ENCODE results near the gene TYW3.

Gene TYW3

GRCh38 chr1:74686928-74687327, 46.0 kb upstream of the TYW3 start:
- TF ChIP-seq MAX (IDR thresholded peaks at IDR 0.05) (no peak), REST (IDR thresholded peaks at IDR 0.05; ENCODE audit: low read depth) (no peak), TAF1 (IDR thresholded peaks at IDR 0.05; ENCODE audit: low read depth) (no peak), EGR1 (IDR thresholded peaks at IDR 0.05) (no peak), CEBPB (IDR thresholded peaks at IDR 0.05) (no peak), USF1 (IDR thresholded peaks at IDR 0.05) (no peak), NFIC (IDR thresholded peaks at IDR 0.05) (no peak), YY1 (IDR thresholded peaks at IDR 0.05; ENCODE audit: low read depth) (no peak), EP300 (IDR thresholded peaks at IDR 0.05; ENCODE audit: borderline replicate concordance) (no peak), CREB1 (IDR thresholded peaks at IDR 0.05; ENCODE audit: low read depth) (no peak), TCF12 (IDR thresholded peaks at IDR 0.05; ENCODE audit: low read depth) (no peak), TEAD4 (IDR thresholded peaks at IDR 0.05) (no peak), FOXM1 (IDR thresholded peaks at IDR 0.05; ENCODE audit: borderline replicate concordance, low read depth) (no peak)

- TF ChIP-seq NFIC (IDR thresholded peaks at IDR 0.05): no peak
- peak; percentile 87 for TF ChIP-seq RAD21 (IDR thresholded peaks at IDR 0.05; ENCODE audit: low read depth)
- no peak for TF ChIP-seq TCF12 (IDR thresholded peaks at IDR 0.05; ENCODE audit: low read depth)
- TF ChIP-seq EGR1 (IDR thresholded peaks at IDR 0.05): no peak
- no peak for TF ChIP-seq TEAD4 (IDR thresholded peaks at IDR 0.05)
- TF ChIP-seq USF1 (IDR thresholded peaks at IDR 0.05): no peak
- no peak for TF ChIP-seq YY1 (IDR thresholded peaks at IDR 0.05; ENCODE audit: low read depth)
- no peak for TF ChIP-seq MAX (IDR thresholded peaks at IDR 0.05)
Measured at GRCh38 chr1:74689621-74690363, 43.2 kb upstream of the TYW3 start.

- TF ChIP-seq RAD21 (IDR thresholded peaks at IDR 0.05; ENCODE audit: low read depth) (no peak), TEAD4 (IDR thresholded peaks at IDR 0.05) (no peak), YY1 (IDR thresholded peaks at IDR 0.05; ENCODE audit: low read depth) (no peak), CREB1 (IDR thresholded peaks at IDR 0.05; ENCODE audit: low read depth) (no peak)
Measured at GRCh38 chr1:74690364-74690696, 42.6 kb upstream of the TYW3 start.

GRCh38 chr1:74690909-74691308, 42.0 kb upstream of the TYW3 start:
- no peak for TF ChIP-seq RAD21 (IDR thresholded peaks at IDR 0.05; ENCODE audit: low read depth)
- TF ChIP-seq EP300 (IDR thresholded peaks at IDR 0.05; ENCODE audit: borderline replicate concordance): no peak
- no peak for TF ChIP-seq TCF12 (IDR thresholded peaks at IDR 0.05; ENCODE audit: low read depth)
- no peak for TF ChIP-seq REST (IDR thresholded peaks at IDR 0.05; ENCODE audit: low read depth)
- no peak for TF ChIP-seq EGR1 (IDR thresholded peaks at IDR 0.05)
- TF ChIP-seq TEAD4 (IDR thresholded peaks at IDR 0.05): no peak
- TF ChIP-seq YY1 (IDR thresholded peaks at IDR 0.05; ENCODE audit: low read depth): no peak
- TF ChIP-seq ZBTB7A (IDR thresholded peaks at IDR 0.05; ENCODE audit: low read depth): no peak
- no peak for TF ChIP-seq MAX (IDR thresholded peaks at IDR 0.05)
- no peak for TF ChIP-seq FOXM1 (IDR thresholded peaks at IDR 0.05; ENCODE audit: borderline replicate concordance, low read depth)

- TF ChIP-seq TAF1 (IDR thresholded peaks at IDR 0.05; ENCODE audit: low read depth): no peak
- no peak for TF ChIP-seq ZBTB7A (IDR thresholded peaks at IDR 0.05; ENCODE audit: low read depth)
- TF ChIP-seq USF1 (IDR thresholded peaks at IDR 0.05): no peak
- no peak for TF ChIP-seq FOXM1 (IDR thresholded peaks at IDR 0.05; ENCODE audit: borderline replicate concordance, low read depth)
- TF ChIP-seq EP300 (IDR thresholded peaks at IDR 0.05; ENCODE audit: borderline replicate concordance): no peak
- no peak for TF ChIP-seq YY1 (IDR thresholded peaks at IDR 0.05; ENCODE audit: low read depth)
- no peak for TF ChIP-seq TEAD4 (IDR thresholded peaks at IDR 0.05)
- no peak for TF ChIP-seq CREB1 (IDR thresholded peaks at IDR 0.05; ENCODE audit: low read depth)
- no peak for TF ChIP-seq EGR1 (IDR thresholded peaks at IDR 0.05)
- TF ChIP-seq NFIC (IDR thresholded peaks at IDR 0.05): no peak
- TF ChIP-seq CEBPB (IDR thresholded peaks at IDR 0.05): no peak
Measured at GRCh38 chr1:74693473-74693872, 39.5 kb upstream of the TYW3 start.

Measured in Ishikawa (cell line).